GM12875 (cell line): ENCODE measurements around the gene ATP1B3.

ENCODE experiments used
- H3K4me3 ChIP-seq: one replicate; pipeline ENCODE4 v1.5.1; 2011; ENCODE audit warnings: low read depth, low read length, control low read depth
- TF ChIP-seq, protein P1 (sequence below): IDR thresholded peaks from 2 replicates; pipeline ENCODE4 v1.5.1; 2011; ENCODE audit warnings: low read depth, mild to moderate bottlenecking, control low read depth, inconsistent platforms, low read length, moderate library complexity, borderline replicate concordance; ENCODE audit not compliant: insufficient read depth

The ATP1B3 gene

DNA sequence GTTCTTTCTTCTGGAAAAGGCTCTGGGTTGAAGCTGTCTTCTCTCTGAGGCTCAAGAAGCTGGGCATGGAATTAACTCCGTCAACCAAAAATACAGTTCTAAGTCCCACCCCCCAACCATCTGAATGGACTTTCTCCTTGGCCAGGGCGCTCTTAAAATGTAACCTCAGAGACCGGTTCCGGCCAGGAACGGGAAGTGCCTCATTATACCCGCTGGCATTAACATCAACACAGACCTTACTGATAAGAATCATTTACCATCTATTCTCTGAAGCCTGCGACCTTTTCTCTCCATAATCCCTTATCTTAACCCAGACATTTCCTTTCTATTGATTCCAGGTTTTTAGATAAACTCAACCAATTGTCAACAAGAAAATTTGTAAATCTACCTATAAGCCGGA lies 64.7 kb downstream of the ATP1B3 start:
- TF ChIP-seq, protein P1, sequence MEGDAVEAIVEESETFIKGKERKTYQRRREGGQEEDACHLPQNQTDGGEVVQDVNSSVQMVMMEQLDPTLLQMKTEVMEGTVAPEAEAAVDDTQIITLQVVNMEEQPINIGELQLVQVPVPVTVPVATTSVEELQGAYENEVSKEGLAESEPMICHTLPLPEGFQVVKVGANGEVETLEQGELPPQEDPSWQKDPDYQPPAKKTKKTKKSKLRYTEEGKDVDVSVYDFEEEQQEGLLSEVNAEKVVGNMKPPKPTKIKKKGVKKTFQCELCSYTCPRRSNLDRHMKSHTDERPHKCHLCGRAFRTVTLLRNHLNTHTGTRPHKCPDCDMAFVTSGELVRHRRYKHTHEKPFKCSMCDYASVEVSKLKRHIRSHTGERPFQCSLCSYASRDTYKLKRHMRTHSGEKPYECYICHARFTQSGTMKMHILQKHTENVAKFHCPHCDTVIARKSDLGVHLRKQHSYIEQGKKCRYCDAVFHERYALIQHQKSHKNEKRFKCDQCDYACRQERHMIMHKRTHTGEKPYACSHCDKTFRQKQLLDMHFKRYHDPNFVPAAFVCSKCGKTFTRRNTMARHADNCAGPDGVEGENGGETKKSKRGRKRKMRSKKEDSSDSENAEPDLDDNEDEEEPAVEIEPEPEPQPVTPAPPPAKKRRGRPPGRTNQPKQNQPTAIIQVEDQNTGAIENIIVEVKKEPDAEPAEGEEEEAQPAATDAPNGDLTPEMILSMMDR: no peak
- H3K4me3 ChIP-seq: no peak overlapping the region

DNA sequence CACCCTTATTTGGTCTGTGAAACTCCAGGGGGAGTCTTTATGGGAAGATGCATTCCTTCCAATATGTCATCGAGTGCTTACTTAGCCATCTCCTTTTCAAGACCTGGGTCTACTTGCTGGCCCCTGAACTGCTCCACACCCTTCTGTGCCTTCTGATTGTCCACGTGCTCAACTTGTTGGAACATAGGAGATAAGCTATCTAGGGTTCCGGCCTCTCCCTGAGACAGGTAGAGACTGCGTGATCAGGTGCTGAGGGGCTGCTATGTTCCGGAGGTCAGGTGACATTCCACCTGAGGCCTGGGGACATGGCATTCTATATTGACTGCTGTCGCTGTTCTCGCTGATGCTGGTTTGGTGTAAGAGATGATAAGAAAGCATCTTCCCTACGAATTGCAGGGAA lies 65.6 kb downstream of the ATP1B3 start:
- no peak overlapping the region for H3K4me3 ChIP-seq
- TF ChIP-seq, protein P1: no peak

DNA sequence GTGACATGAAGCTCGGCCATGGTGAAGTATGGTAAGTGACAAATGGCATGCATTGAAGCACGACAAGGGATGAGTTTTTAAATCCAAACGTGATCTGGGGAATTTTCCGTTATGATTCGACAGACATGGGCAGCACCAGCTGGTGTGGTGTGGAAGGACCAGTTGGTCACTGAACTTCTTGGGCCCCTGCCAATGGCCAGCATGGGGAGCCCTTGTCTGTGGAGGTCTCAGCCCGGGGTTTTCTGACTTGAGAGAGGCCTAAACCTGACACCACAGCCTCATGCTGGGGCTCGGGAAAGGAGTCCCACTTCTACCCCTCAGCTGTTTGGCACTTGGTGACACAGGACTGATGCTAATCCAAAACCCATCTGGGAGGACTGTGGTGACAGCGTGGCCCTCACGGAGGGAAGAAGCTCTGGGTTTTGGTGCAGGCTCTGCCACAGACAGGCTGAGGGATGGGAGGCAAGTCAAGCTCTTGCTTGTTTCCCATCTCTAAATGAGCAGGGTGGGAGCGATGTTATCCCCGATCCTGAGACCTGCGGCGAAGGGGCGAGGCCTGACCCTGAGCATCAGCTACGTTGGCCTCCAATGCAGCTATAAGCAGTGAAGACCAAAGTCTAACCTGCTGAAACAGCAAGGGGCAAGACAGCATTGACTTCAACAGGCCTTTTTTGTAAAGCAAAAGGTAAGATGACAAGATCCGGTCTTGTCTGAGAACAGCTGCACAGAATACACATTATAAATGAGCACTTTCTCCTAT lies 69.5 kb downstream of the ATP1B3 start:
- H3K4me3 ChIP-seq: no peak overlapping the region
- TF ChIP-seq, protein P1: no peak

DNA sequence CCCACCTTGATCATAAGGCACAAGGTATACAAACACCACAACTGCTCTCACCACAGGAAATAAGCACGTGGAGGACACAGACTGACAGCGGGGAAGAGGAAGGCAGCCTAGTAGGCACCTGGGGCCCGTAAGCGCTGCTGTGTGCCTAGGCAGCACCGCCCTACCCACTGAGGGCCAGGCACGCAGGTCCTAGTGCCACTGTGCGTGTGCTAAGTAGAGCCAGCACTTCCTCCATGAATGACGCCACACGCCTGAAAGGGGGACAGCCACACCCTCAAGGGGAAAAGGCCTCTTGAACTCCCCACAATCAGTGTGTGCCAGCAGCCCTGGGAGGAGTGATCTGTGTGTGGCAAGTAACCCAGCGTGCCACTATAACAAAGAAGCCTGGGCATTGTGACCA lies 73.0 kb downstream of the ATP1B3 start:
- TF ChIP-seq, protein P1: no peak
- no peak overlapping the region for H3K4me3 ChIP-seq

DNA sequence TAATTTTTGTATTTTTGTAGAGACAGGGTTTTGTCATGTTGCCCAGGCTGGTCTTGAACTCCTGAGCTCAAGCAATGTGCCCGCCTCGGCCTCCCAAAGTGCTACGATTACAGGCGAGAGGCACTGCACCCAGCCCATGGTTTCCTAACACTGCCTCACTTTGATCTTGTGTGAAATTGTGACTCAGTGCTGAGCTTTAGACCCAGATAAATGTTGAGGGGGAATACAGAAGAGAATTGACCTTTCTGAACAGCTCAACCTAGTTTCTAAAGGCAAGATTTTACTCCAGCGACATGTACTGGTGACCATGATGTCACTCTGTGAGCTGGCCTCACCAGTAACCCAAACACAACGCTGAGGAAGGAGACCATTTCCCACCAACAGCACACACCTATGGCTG lies 73.5 kb downstream of the ATP1B3 start:
- TF ChIP-seq, protein P1: no peak
- no peak overlapping the region for H3K4me3 ChIP-seq

DNA sequence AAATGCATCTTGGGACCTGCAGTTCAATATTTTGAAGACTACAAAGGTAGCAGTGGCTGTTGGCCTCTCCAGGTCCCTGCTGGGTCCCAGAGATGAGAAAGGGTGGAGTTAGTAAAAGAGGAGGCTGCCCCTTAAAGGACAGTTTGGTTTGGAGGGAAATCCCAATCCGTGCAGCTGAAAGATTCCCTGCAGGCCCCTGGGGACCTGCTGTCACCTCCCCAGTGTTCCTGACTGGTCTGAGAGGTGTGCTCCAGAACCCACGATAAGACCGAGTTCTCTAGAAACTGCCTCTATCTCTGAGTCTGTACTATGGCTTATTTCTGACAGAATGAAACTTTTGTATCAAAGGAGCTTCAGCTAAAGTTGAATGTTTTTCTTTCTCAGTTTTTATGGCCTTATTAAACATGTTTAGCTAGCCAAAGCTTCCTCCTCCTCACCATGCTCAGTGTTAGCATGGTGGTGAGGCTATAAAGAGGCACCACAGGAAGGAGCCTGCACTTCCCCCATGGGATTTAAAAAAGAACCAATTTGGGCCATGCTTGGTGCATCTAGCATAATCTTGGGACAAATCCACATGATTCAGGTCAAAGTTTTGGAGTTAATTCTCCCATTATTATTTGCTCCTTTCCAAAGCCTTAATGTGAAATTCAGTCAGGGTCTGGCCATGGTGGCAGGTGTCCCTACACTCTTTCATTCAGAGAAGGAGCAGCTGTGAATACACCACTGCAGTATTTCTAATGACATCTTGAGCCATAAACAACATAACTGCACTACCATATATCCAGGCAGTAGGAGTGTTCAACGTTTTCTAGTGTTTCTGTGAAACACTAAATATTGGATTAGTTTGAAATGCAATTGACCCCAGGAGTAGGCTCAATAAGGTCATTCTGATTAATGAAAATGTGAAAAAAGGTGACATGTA lies 74.4 kb downstream of the ATP1B3 start:
- TF ChIP-seq, protein P1: no peak
- no peak overlapping the region for H3K4me3 ChIP-seq
